IMR-90 (cell line): ENCODE results near the gene PCDHGB7. TPM values are rescaled to one million over a fixed set of nuclear protein-coding genes. Genes with fewer than 3 reads are reported as not detected.

Experiments used
- polyA plus RNA-seq, 3 experiments: library from polyadenylated mRNA; depleted of rRNA; stranded (reverse); fragments of >200 nt; gene quantifications; 2 replicates each; pipeline ENCODE4 v1.2.3, GENCODE V29; 2012; ENCODE audit warnings: low replicate concordance in 1 of 3
- total RNA-seq: library from RNA; depleted of rRNA; stranded (reverse); fragments of >200 nt; gene quantifications from 2 replicates; pipeline ENCODE4 v1.2.3, GENCODE V29; 2012; rRNA removed

PCDHGB7 gene
- total and polyA plus RNA-seq, 2 of the 4 experiments (the other 2 are of a cell fraction): 6.3 to 8.1 TPM

Other genes starting within 250 kb of the PCDHGB7 start
Only the 30 nearest of the 37 such genes appear.
- gene PCDHB11, start 218.1 kb upstream of the PCDHGB7 start, total RNA-seq: under 0.01 TPM in 2 replicates
- 0.05 TPM in 1 of 2 replicates, not detected in the other for gene PCDHB11, start 218.1 kb upstream of the PCDHGB7 start, polyA plus RNA-seq (2012; rRNA removed)
- gene PCDHB12, start 209.0 kb upstream of the PCDHGB7 start, total RNA-seq: under 0.01 and 0.18 TPM in 2 replicates
- 0.09 and 0.13 TPM in 2 replicates for gene PCDHB12, start 209.0 kb upstream of the PCDHGB7 start, polyA plus RNA-seq (2012; rRNA removed)
- gene PCDHB13, start 203.8 kb upstream of the PCDHGB7 start, total RNA-seq: 0.18 and 0.28 TPM in 2 replicates
- 0.26 and 0.27 TPM in 2 replicates for gene PCDHB13, start 203.8 kb upstream of the PCDHGB7 start, polyA plus RNA-seq (2012; rRNA removed)
- gene PCDHB14, start 194.3 kb upstream of the PCDHGB7 start, total RNA-seq: 0.18 and 0.28 TPM in 2 replicates
- gene PCDHB14, start 194.3 kb upstream of the PCDHGB7 start, polyA plus RNA-seq (2012; rRNA removed): 0.36 and 0.39 TPM in 2 replicates
- 0.18 and 0.28 TPM in 2 replicates for gene PCDHB15, start 172.3 kb upstream of the PCDHGB7 start, total RNA-seq
- 0.14 and 0.17 TPM in 2 replicates for gene PCDHB15, start 172.3 kb upstream of the PCDHGB7 start, polyA plus RNA-seq (2012; rRNA removed)
- gene SLC25A2, start 113.6 kb upstream of the PCDHGB7 start, total RNA-seq: 0.28 TPM in 1 of 2 replicates, not detected in the other
- gene SLC25A2, start 113.6 kb upstream of the PCDHGB7 start, polyA plus RNA-seq (2012; rRNA removed): not detected in 2 replicates
- 51.8 and 100 TPM in 2 replicates for gene TAF7, start 96.9 kb upstream of the PCDHGB7 start, total RNA-seq
- gene TAF7, start 96.9 kb upstream of the PCDHGB7 start, polyA plus RNA-seq (2012; rRNA removed): 38.4 and 45.7 TPM in 2 replicates
- 0.83 and 0.90 TPM in 2 replicates for gene PCDHGA1, start 87.2 kb upstream of the PCDHGB7 start, total RNA-seq
- gene PCDHGA1, start 87.2 kb upstream of the PCDHGB7 start, polyA plus RNA-seq (2012; rRNA removed): 0.86 and 0.92 TPM in 2 replicates
- gene PCDHGA2, start 78.9 kb upstream of the PCDHGB7 start, total RNA-seq: 3.3 and 3.4 TPM in 2 replicates
- gene PCDHGA2, start 78.9 kb upstream of the PCDHGB7 start, polyA plus RNA-seq (2012; rRNA removed): 3.6 and 4.0 TPM in 2 replicates
- 1.4 and 1.7 TPM in 2 replicates for gene PCDHGA3, start 73.8 kb upstream of the PCDHGB7 start, total RNA-seq
- 1.6 and 1.8 TPM in 2 replicates for gene PCDHGA3, start 73.8 kb upstream of the PCDHGB7 start, polyA plus RNA-seq (2012; rRNA removed)
- 3.3 and 3.6 TPM in 2 replicates for gene PCDHGB1, start 67.6 kb upstream of the PCDHGB7 start, total RNA-seq
- gene PCDHGB1, start 67.6 kb upstream of the PCDHGB7 start, polyA plus RNA-seq (2012; rRNA removed): 1.9 TPM in 2 replicates
- 5.0 and 5.4 TPM in 2 replicates for gene PCDHGA4, start 62.7 kb upstream of the PCDHGB7 start, total RNA-seq
- gene PCDHGA4, start 62.7 kb upstream of the PCDHGB7 start, polyA plus RNA-seq (2012; rRNA removed): 3.0 and 3.5 TPM in 2 replicates
- gene PCDHGB2, start 57.7 kb upstream of the PCDHGB7 start, total RNA-seq: 2.8 and 3.0 TPM in 2 replicates
- 2.4 and 2.6 TPM in 2 replicates for gene PCDHGB2, start 57.7 kb upstream of the PCDHGB7 start, polyA plus RNA-seq (2012; rRNA removed)
- 1.7 and 2.0 TPM in 2 replicates for gene PCDHGA5, start 53.5 kb upstream of the PCDHGB7 start, total RNA-seq
- gene PCDHGA5, start 53.5 kb upstream of the PCDHGB7 start, polyA plus RNA-seq (2012; rRNA removed): 1.3 and 1.4 TPM in 2 replicates
- gene PCDHGB3, start 47.4 kb upstream of the PCDHGB7 start, total RNA-seq: 5.9 and 6.7 TPM in 2 replicates
- gene PCDHGB3, start 47.4 kb upstream of the PCDHGB7 start, polyA plus RNA-seq (2012; rRNA removed): 3.3 and 3.4 TPM in 2 replicates
- gene PCDHGA6, start 43.8 kb upstream of the PCDHGB7 start, total RNA-seq: 4.1 and 4.2 TPM in 2 replicates
- gene PCDHGA6, start 43.8 kb upstream of the PCDHGB7 start, polyA plus RNA-seq (2012; rRNA removed): 4.7 TPM in 2 replicates
- 3.3 and 3.4 TPM in 2 replicates for gene PCDHGA7, start 34.9 kb upstream of the PCDHGB7 start, total RNA-seq
- 3.1 and 3.2 TPM in 2 replicates for gene PCDHGA7, start 34.9 kb upstream of the PCDHGB7 start, polyA plus RNA-seq (2012; rRNA removed)
- gene PCDHGB4, start 30.0 kb upstream of the PCDHGB7 start, total RNA-seq: 16.4 and 17.6 TPM in 2 replicates
- 10.0 TPM in 2 replicates for gene PCDHGB4, start 30.0 kb upstream of the PCDHGB7 start, polyA plus RNA-seq (2012; rRNA removed)
- gene PCDHGA8, start 25.0 kb upstream of the PCDHGB7 start, total RNA-seq: 2.0 and 2.2 TPM in 2 replicates
- gene PCDHGA8, start 25.0 kb upstream of the PCDHGB7 start, polyA plus RNA-seq (2012; rRNA removed): 0.87 and 0.89 TPM in 2 replicates
- gene PCDHGB5, start 19.7 kb upstream of the PCDHGB7 start, total RNA-seq: 17.2 and 17.5 TPM in 2 replicates
- gene PCDHGB5, start 19.7 kb upstream of the PCDHGB7 start, polyA plus RNA-seq (2012; rRNA removed): 20.0 and 21.1 TPM in 2 replicates
- gene PCDHGA9, start 14.9 kb upstream of the PCDHGB7 start, total RNA-seq: 3.9 and 4.5 TPM in 2 replicates
- 1.5 and 1.8 TPM in 2 replicates for gene PCDHGA9, start 14.9 kb upstream of the PCDHGB7 start, polyA plus RNA-seq (2012; rRNA removed)
- 2.2 and 2.8 TPM in 2 replicates for gene PCDHGB6, start 9.7 kb upstream of the PCDHGB7 start, total RNA-seq
- gene PCDHGB6, start 9.7 kb upstream of the PCDHGB7 start, polyA plus RNA-seq (2012; rRNA removed): 1.4 and 1.5 TPM in 2 replicates
- 6.6 and 6.9 TPM in 2 replicates for gene PCDHGA10, start 4.7 kb upstream of the PCDHGB7 start, total RNA-seq
- gene PCDHGA10, start 4.7 kb upstream of the PCDHGB7 start, polyA plus RNA-seq (2012; rRNA removed): 3.4 TPM in 2 replicates
- gene PCDHGA11, start 3.4 kb downstream of the PCDHGB7 start, total RNA-seq: 5.4 and 5.8 TPM in 2 replicates
- gene PCDHGA11, start 3.4 kb downstream of the PCDHGB7 start, polyA plus RNA-seq (2012; rRNA removed): 6.9 and 7.5 TPM in 2 replicates
- 8.8 and 9.7 TPM in 2 replicates for gene PCDHGA12, start 12.8 kb downstream of the PCDHGB7 start, total RNA-seq
- 7.9 and 9.2 TPM in 2 replicates for gene PCDHGA12, start 12.8 kb downstream of the PCDHGB7 start, polyA plus RNA-seq (2012; rRNA removed)
- 21.1 and 21.9 TPM in 2 replicates for gene PCDHGC3, start 58.3 kb downstream of the PCDHGB7 start, total RNA-seq
- 58.9 and 72.1 TPM in 2 replicates for gene PCDHGC3, start 58.3 kb downstream of the PCDHGB7 start, polyA plus RNA-seq (2012; rRNA removed)
- 1.1 and 1.6 TPM in 2 replicates for gene PCDHGC4, start 67.4 kb downstream of the PCDHGB7 start, total RNA-seq
- gene PCDHGC4, start 67.4 kb downstream of the PCDHGB7 start, polyA plus RNA-seq (2012; rRNA removed): 0.60 and 0.65 TPM in 2 replicates
- 2.5 and 2.9 TPM in 2 replicates for gene PCDHGC5, start 71.4 kb downstream of the PCDHGB7 start, total RNA-seq
- 3.8 TPM in 2 replicates for gene PCDHGC5, start 71.4 kb downstream of the PCDHGB7 start, polyA plus RNA-seq (2012; rRNA removed)
- gene DIAPH1, start 201.3 kb downstream of the PCDHGB7 start, total RNA-seq: 12.0 and 15.8 TPM in 2 replicates
- gene DIAPH1, start 201.3 kb downstream of the PCDHGB7 start, polyA plus RNA-seq (2012; rRNA removed): 30.7 and 37.4 TPM in 2 replicates
- 71.7 and 84.2 TPM in 2 replicates for gene HDAC3, start 219.2 kb downstream of the PCDHGB7 start, total RNA-seq
- 78.6 and 89.7 TPM in 2 replicates for gene HDAC3, start 219.2 kb downstream of the PCDHGB7 start, polyA plus RNA-seq (2012; rRNA removed)